GM13977 (cell line): ENCODE data around the gene SLC9A8.

ENCODE experiments used
- DNase-seq: peaks from one replicate; pipeline ENCODE4 v3.0.0; 2012; ENCODE audit warnings: low spot score
- CTCF ChIP-seq: IDR thresholded peaks from 2 replicates; pipeline ENCODE4 v1.5.1; 2012; ENCODE audit warnings: mild to moderate bottlenecking, control low read depth; ENCODE audit not compliant: insufficient read depth; ENCODE audit errors: extremely low read depth, missing control alignments
- in situ Hi-C: fragments of 300-500 bp; cut with MboI; formaldehyde crosslinking; loops from one replicate; pipeline ENCODE4 v1.12.0; 2022; ENCODE audit warnings: low sequenced_read_pairs, low pct_unique_long_range_greater_than_20kb, mixed read lengths, inconsistent platforms; ENCODE audit not compliant: unreplicated experiment

SLC9A8 gene

DNA sequence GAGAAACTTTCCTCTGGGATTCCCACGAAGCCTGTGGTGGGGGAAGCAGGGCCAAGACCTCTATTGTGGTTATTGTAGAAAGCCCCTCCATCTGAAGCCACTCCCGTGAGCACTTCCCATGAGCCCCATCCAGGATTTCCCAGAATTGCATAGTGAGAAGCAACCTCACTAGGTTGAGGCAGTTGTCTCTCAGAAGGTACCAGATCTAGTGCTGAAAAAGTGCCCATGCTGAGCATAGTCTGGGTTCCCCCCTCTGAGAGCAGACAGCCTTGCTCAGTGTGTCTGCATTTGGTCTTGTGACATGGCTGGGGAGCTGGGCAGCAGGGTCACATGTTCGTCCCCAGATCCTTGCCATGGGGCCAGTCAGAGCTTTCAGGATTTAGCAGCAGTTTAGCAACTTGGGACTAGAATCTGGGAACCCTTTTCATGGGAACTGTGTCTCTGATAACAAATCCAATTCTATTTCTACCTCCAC lies 38.6 kb downstream of the SLC9A8 start:
- no peak for TF ChIP-seq CTCF
- in situ Hi-C loops = loop anchor here (25.0 kb wide), 1 partner anchor 514 kb away; no protein-coding TSS in a partner anchor
- no peak for DNase-seq

GRCh38 chr20:49851991-49852390 lies 39.4 kb downstream of the SLC9A8 start:
- no peak for TF ChIP-seq CTCF
- DNase-seq = no peak
- in situ Hi-C loops = loop anchor here (25.0 kb wide), 1 partner anchor 515 kb away; no protein-coding TSS in a partner anchor

GRCh38 chr20:49852522-49853080 lies 40.0 kb downstream of the SLC9A8 start:
- no peak for TF ChIP-seq CTCF
- in situ Hi-C loops = loop anchor here (25.0 kb wide), 1 partner anchor 515 kb away; no protein-coding TSS in a partner anchor

DNA sequence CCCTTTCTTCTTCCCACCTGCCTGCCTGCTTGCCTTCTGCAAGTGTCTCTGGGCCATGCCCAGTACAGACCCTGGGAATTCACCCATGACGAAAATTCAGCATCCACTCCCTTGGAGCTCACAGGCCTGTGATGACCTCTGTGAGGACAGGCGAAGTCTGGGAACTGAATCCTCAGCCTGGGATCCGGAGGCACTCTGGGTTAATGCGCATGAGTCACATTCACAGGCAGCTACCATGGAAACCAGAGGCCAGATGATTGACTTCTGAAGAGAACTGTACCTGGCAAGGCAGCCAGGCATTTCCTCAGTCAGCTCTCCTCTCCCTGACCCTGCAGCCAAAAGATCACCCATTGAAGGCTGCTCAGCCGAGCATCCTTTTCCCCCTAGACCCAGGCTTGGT lies 41.0 kb downstream of the SLC9A8 start:
- no peak for TF ChIP-seq CTCF
- in situ Hi-C loops = loop anchor here (25.0 kb wide), 1 partner anchor 516 kb away; no protein-coding TSS in a partner anchor
- no peak for DNase-seq

More at GRCh38 chr20:49852522-49853080, 40.0 kb downstream of the SLC9A8 start:
- no peak for DNase-seq

DNA sequence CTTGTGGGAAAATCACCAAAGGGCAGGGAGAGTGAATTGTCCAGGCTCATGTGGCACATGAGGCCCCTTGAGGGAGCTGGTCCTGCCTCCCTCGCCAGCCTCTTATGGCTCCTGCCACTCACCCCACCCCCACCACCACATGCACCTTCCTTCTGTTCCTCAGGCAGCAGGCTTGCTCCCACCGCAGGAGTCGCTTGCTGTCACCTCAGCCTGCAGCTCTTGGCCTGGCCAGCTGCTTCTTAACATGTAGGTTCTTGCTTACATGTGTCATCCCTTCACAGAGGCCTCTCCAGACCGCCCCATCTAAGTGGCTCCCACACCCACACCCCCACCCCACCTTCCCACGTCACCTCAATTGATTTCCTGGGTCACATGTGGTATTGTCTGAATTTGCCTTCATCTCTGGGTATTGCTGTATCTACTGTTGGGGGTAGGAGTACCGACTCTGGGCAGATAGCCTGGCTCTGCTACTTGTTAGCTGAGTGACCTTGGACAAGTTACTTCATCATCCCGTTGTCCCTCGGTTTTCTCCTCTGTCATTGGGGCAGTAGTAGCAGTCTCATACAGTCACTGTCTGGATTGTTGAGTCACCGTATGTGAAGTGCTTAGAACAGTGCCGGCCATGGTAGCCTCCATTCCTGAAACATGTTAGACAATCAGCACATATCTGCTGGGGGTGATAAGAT lies 41.7 kb downstream of the SLC9A8 start:
- DNase-seq = no peak
- in situ Hi-C loops = loop anchor here (25.0 kb wide), 1 partner anchor 517 kb away; no protein-coding TSS in a partner anchor
- TF ChIP-seq CTCF = no peak

DNA sequence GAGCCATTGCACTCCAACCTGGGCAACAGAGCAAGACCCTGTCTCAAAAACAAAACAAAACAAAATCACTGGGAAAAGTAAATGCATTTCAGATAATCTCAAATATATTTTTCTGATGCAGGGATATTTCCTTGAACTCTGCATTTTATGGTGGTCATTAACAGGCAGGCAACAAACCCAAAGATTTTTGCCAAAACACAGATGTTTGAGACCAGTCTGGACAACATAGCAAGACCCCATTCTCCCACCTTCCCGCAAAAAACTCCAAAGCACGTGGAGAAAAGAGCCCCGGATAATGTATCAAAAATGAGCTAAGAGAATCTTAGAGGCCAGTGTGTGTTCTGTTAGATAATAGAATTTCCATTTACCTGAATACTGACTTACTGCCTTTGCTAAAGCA lies 44.3 kb downstream of the SLC9A8 start:
- DNase-seq = no peak
- in situ Hi-C loops = loop anchor here (25.0 kb wide), 1 partner anchor 520 kb away; no protein-coding TSS in a partner anchor

More for the DNA sequence above, 44.3 kb downstream of the SLC9A8 start:
- no peak for TF ChIP-seq CTCF
